HAP-1 (cell line): Measurements from ENCODE around the gene KDR.

Experiments
- DNase-seq, 2 experiments: peaks; one replicate each; pipeline ENCODE4 v3.0.0-alpha.2; 2016 to 2020; ENCODE audit warnings: low spot score in 2 of 2
- H3K27me3 ChIP-seq: fragments of 250-450 bp; sonication (Bioruptor Pico); 2 replicates; pipeline ENCODE4 v1.5.1; 2020; ENCODE audit warnings: low read depth, mild to moderate bottlenecking, moderate library complexity
- H3K36me3 ChIP-seq: fragments of 250-450 bp; sonication (Bioruptor Pico); replicated peaks from 2 replicates; pipeline ENCODE4 v1.5.1; 2020; ENCODE audit warnings: mild to moderate bottlenecking
- H3K4me1 ChIP-seq: fragments of 250-450 bp; sonication (Bioruptor Pico); 2 replicates; pipeline ENCODE4 v1.5.1; 2020; ENCODE audit warnings: mild to moderate bottlenecking
- H3K4me3 ChIP-seq: fragments of 250-450 bp; sonication (Bioruptor Pico); 2 replicates; pipeline ENCODE4 v1.5.1; 2020; ENCODE audit warnings: mild to moderate bottlenecking, moderate library complexity
- H3K9me3 ChIP-seq: fragments of 250-450 bp; sonication (Bioruptor Pico); 2 replicates; pipeline ENCODE4 v1.5.1; 2020; ENCODE audit warnings: mild to moderate bottlenecking, moderate library complexity
- in situ Hi-C: fragments of 300-500 bp; cut with MboI; formaldehyde crosslinking; loops from 3 replicates; pipeline ENCODE4 v1.14.3; 2020; ENCODE audit warnings: low sequenced_read_pairs, inconsistent platforms, mixed read lengths

The KDR gene

GRCh38 chr4:55050418-55050950 lies 74.9 kb downstream of the KDR start:
- no peak overlapping the region for H3K4me3 ChIP-seq
- H3K36me3 ChIP-seq = no peaks in the 10 kb centered on the region
- H3K27me3 ChIP-seq = no peaks in the 10 kb centered on the region
- in situ Hi-C loops = no loop called here
- no peaks in the 10 kb centered on the region for H3K4me1 ChIP-seq
- no peak for DNase-seq
- no peaks in the 10 kb centered on the region for H3K9me3 ChIP-seq

- no peak for DNase-seq
- in situ Hi-C loops = no loop called here
- Histone ChIP-seq H3K27me3 (no peaks in the 10 kb centered on the region), H3K4me3 (no peak overlapping the region), H3K36me3 (no peaks in the 10 kb centered on the region), H3K4me1 (no peaks in the 10 kb centered on the region), H3K9me3 (no peaks in the 10 kb centered on the region)
Observed at GRCh38 chr4:55038176-55038890, 87.1 kb downstream of the KDR start.

- Histone ChIP-seq H3K27me3 (no peaks in the 10 kb centered on the region), H3K36me3 (no peaks in the 10 kb centered on the region), H3K4me1 (no peaks in the 10 kb centered on the region), H3K4me3 (no peak overlapping the region), H3K9me3 (no peaks in the 10 kb centered on the region)
- no peak for DNase-seq
- in situ Hi-C loops = no loop called here
Observed at GRCh38 chr4:55037728-55038127, 87.7 kb downstream of the KDR start.

- Histone ChIP-seq H3K9me3 (no peaks in the 10 kb centered on the region), H3K4me3 (no peak overlapping the region), H3K27me3 (no peaks in the 10 kb centered on the region), H3K36me3 (no peaks in the 10 kb centered on the region), H3K4me1 (no peaks in the 10 kb centered on the region)
- no peak for DNase-seq
- in situ Hi-C loops = no loop called here
Observed at GRCh38 chr4:55036405-55036804, 89.0 kb downstream of the KDR start.

GRCh38 chr4:55035892-55036291 lies 89.5 kb downstream of the KDR start:
- no peak for DNase-seq
- Histone ChIP-seq H3K36me3 (no peaks in the 10 kb centered on the region), H3K9me3 (no peaks in the 10 kb centered on the region), H3K4me3 (no peak overlapping the region), H3K27me3 (no peaks in the 10 kb centered on the region), H3K4me1 (no peaks in the 10 kb centered on the region)
- in situ Hi-C loops = no loop called here

- H3K4me3 ChIP-seq = no peak overlapping the region
- no peaks in the 10 kb centered on the region for H3K27me3 ChIP-seq
- in situ Hi-C loops = no loop called here
- DNase-seq = peak; percentile 8 to 47
- H3K36me3 ChIP-seq = no peaks in the 10 kb centered on the region
- H3K4me1 ChIP-seq = 0 out of 2 replicates have a peak, but pooled peaks cover 5% of the 10 kb centered on the region
- no peaks in the 10 kb centered on the region for H3K9me3 ChIP-seq
Observed at GRCh38 chr4:55033296-55033695, 92.1 kb downstream of the KDR start.

GRCh38 chr4:55032788-55033187 lies 92.6 kb downstream of the KDR start:
- H3K36me3 ChIP-seq = no peaks in the 10 kb centered on the region
- DNase-seq = no peak
- in situ Hi-C loops = no loop called here
- no peaks in the 10 kb centered on the region for H3K9me3 ChIP-seq
- no peaks in the 10 kb centered on the region for H3K27me3 ChIP-seq
- H3K4me1 ChIP-seq = 0 out of 2 replicates have a peak, but pooled peaks cover 5% of the 10 kb centered on the region
- no peak overlapping the region for H3K4me3 ChIP-seq

- Histone ChIP-seq H3K36me3 (no peaks in the 10 kb centered on the region), H3K27me3 (no peaks in the 10 kb centered on the region), H3K4me1 (0 out of 2 replicates have a peak, but pooled peaks cover 5% of the 10 kb centered on the region), H3K4me3 (no peak overlapping the region), H3K9me3 (no peaks in the 10 kb centered on the region)
- no peak for DNase-seq
- in situ Hi-C loops = no loop called here
Observed at GRCh38 chr4:55032179-55032578, 93.2 kb downstream of the KDR start.

GRCh38 chr4:55031158-55031557 lies 94.2 kb downstream of the KDR start:
- Histone ChIP-seq H3K4me1 (0 out of 2 replicates have a peak, but pooled peaks cover 5% of the 10 kb centered on the region), H3K27me3 (no peaks in the 10 kb centered on the region), H3K4me3 (no peak overlapping the region), H3K36me3 (no peaks in the 10 kb centered on the region), H3K9me3 (no peaks in the 10 kb centered on the region)
- in situ Hi-C loops = no loop called here
- no peak for DNase-seq

- 0 out of 2 replicates have a peak, but pooled peaks cover 5% of the 10 kb centered on the region for H3K4me1 ChIP-seq
- in situ Hi-C loops = no loop called here
- H3K36me3 ChIP-seq = no peaks in the 10 kb centered on the region
- no peaks in the 10 kb centered on the region for H3K27me3 ChIP-seq
- H3K4me3 ChIP-seq = no peak overlapping the region
- peak; percentile 10 to 20 for DNase-seq
- H3K9me3 ChIP-seq = no peaks in the 10 kb centered on the region
Observed at GRCh38 chr4:55030589-55030988, 94.8 kb downstream of the KDR start.

GRCh38 chr4:55029821-55030503 lies 95.4 kb downstream of the KDR start:
- Histone ChIP-seq H3K36me3 (no peaks in the 10 kb centered on the region), H3K27me3 (no peaks in the 10 kb centered on the region), H3K4me1 (0 out of 2 replicates have a peak, but pooled peaks cover 5% of the 10 kb centered on the region), H3K9me3 (no peaks in the 10 kb centered on the region), H3K4me3 (no peak overlapping the region)
- in situ Hi-C loops = no loop called here
- DNase-seq = no peak

- H3K4me1 ChIP-seq = 0 out of 2 replicates have a peak, but pooled peaks cover 5% of the 10 kb centered on the region
- H3K36me3 ChIP-seq = no peaks in the 10 kb centered on the region
- peak in 1 of 2 experiments; percentile 17 for DNase-seq
- H3K9me3 ChIP-seq = no peaks in the 10 kb centered on the region
- H3K27me3 ChIP-seq = no peaks in the 10 kb centered on the region; the same call in 1 of the 2 replicates
- no peak overlapping the region for H3K4me3 ChIP-seq
- in situ Hi-C loops = no loop called here
Observed at GRCh38 chr4:55029321-55029720, 96.1 kb downstream of the KDR start.
